ENCODE data around the gene NBEA. TPM values are rescaled to one million over a fixed set of nuclear protein-coding genes. Genes with fewer than 3 reads are reported as not detected.

The NBEA gene
- total RNA-seq, 2 donors from 2014 or later, result 17.5 to 24.7 TPM

DNA sequence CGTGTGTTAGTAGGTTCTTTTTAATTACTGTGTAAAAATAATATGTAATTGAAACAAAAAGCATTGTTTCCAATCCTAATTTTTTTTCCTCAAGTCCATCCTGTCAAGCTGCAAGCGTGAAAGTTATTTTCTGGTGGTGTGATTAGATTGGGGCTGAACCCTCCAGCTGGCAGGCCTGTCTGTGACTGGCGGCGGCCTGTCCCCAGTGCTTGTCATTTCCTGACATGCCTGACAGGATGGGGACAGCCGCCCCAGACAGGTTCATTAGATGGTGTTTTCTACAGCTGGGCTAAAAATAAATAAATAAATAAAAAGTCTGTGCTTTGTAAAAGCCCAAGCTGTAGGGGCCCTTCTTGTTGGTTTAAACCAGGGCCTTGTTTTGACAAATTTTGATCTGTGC is 588.1 kb downstream of the NBEA start:
- H3K4me3 ChIP-seq, result no peak overlapping the region
- no peaks in the 10 kb centered on the region for H3K9me3 ChIP-seq
- peaks cover 0 to 3% of the 10 kb centered on the region in 2 donors for H3K4me1 ChIP-seq
- DNase-seq (ENCODE audit: low spot score), result no peak
- H3K27me3 ChIP-seq, result no peaks in the 10 kb centered on the region
- no peaks in the 10 kb centered on the region for H3K36me3 ChIP-seq
- no peak for TF ChIP-seq CTCF (IDR thresholded peaks at IDR 0.05)
- no peak overlapping the region for H3K27ac ChIP-seq

- no peak for TF ChIP-seq CTCF (IDR thresholded peaks at IDR 0.05)
- Histone ChIP-seq H3K36me3 (no peaks in the 10 kb centered on the region), H3K4me1 (peaks cover 0 to 3% of the 10 kb centered on the region in 2 donors), H3K27ac (no peak overlapping the region), H3K4me3 (no peak overlapping the region), H3K27me3 (no peaks in the 10 kb centered on the region), H3K9me3 (no peaks in the 10 kb centered on the region)
- DNase-seq (ENCODE audit: low spot score), result no peak
Measured at GRCh38 chr13:35530581-35530980, 588.5 kb downstream of the NBEA start.

DNA sequence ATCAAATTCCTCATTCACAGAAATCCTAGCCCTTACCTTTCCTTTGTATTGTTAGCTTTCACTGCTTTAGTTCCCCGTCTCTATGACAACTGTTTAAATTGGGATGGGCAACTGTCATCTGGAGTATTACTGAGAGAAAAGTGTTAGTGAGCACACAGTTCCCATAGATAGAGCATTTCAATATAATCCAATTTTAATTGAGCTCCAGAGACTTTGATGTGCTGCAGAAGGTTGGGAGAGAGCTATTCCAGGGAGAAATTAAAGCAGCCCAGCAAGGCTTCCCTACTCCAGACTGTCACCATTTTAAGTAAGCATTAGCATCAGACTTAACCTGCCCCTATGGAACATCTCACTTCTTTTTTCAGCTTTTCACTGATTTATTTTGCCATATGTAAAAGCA is 589.5 kb downstream of the NBEA start:
- no peak overlapping the region for H3K27ac ChIP-seq
- TF ChIP-seq CTCF (IDR thresholded peaks at IDR 0.05), result no peak
- no peak overlapping the region for H3K4me3 ChIP-seq
- no peaks in the 10 kb centered on the region for H3K36me3 ChIP-seq
- H3K9me3 ChIP-seq, result no peaks in the 10 kb centered on the region
- H3K4me1 ChIP-seq, result peaks cover 0 to 3% of the 10 kb centered on the region in 2 donors
- no peak for DNase-seq (ENCODE audit: low spot score)
- H3K27me3 ChIP-seq, result no peaks in the 10 kb centered on the region

GRCh38 chr13:35534343-35534742 is 592.3 kb downstream of the NBEA start:
- Histone ChIP-seq H3K27ac (no peak overlapping the region), H3K27me3 (no peaks in the 10 kb centered on the region)

GRCh38 chr13:35548790-35549189 is 606.7 kb downstream of the NBEA start:
- no peak overlapping the region for H3K4me3 ChIP-seq
- no peaks in the 10 kb centered on the region for H3K27me3 ChIP-seq
- TF ChIP-seq CTCF (IDR thresholded peaks at IDR 0.05), result no peak
- H3K36me3 ChIP-seq, result no peaks in the 10 kb centered on the region
- no peak for DNase-seq (ENCODE audit: low spot score)
- no peaks in the 10 kb centered on the region for H3K4me1 ChIP-seq
- no peak overlapping the region for H3K27ac ChIP-seq
- no peaks in the 10 kb centered on the region for H3K9me3 ChIP-seq

More at GRCh38 chr13:35534343-35534742, 592.3 kb downstream of the NBEA start:
- Histone ChIP-seq H3K36me3 (no peaks in the 10 kb centered on the region), H3K4me3 (no peak overlapping the region), H3K4me1 (peaks cover 0 to 3% of the 10 kb centered on the region in 2 donors), H3K9me3 (no peaks in the 10 kb centered on the region)
- no peak for TF ChIP-seq CTCF (IDR thresholded peaks at IDR 0.05)
- DNase-seq (ENCODE audit: low spot score), result no peak

DNA sequence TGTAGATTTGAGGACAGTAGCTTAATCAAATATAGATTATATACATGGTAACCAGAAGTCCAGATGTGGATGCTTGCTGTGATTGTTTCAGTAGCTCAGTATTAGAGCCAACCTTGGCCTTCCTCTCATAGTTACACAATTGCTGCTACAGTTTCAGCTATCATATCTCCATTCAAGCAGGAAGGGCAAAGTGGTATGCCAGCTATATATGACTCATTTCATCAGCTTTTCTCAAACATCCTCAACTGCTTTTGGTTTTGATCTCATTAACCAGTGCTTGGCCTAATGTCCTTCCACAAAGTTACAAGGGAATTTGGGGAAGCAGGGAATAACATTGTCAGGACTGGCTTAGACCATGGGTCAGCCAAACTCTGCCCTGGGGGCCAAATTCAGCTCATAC is 607.4 kb downstream of the NBEA start:
- H3K4me1 ChIP-seq, result no peaks in the 10 kb centered on the region
- H3K36me3 ChIP-seq, result no peaks in the 10 kb centered on the region
- no peak for TF ChIP-seq CTCF (IDR thresholded peaks at IDR 0.05)
- H3K27me3 ChIP-seq, result no peaks in the 10 kb centered on the region
- no peak for DNase-seq (ENCODE audit: low spot score)
- no peak overlapping the region for H3K27ac ChIP-seq
- H3K9me3 ChIP-seq, result no peaks in the 10 kb centered on the region
- no peak overlapping the region for H3K4me3 ChIP-seq

Measured in right atrium auricular region (tissue), 2 donors.